Keratinocyte (primary cell): ENCODE results near the gene RBM19. TPM values are rescaled to one million over a fixed set of nuclear protein-coding genes. Genes with fewer than 3 reads are reported as not detected.

ENCODE experiments used
- DNase-seq: peaks from one replicate; pipeline ENCODE4 v3.0.0-alpha.2; 2011; ENCODE audit warnings: low read depth, missing footprints, low spot score
- FAIRE-seq: peaks from 2 replicates; lab custom pipeline; 2011; peaks lifted over from hg19 to GRCh38; lab: Jason Lieb, UNC
- H2AFZ ChIP-seq: 2 replicates; pipeline ENCODE4 v1.6.0; 2012; ENCODE audit warnings: low read length, control low read depth, inconsistent platforms; ENCODE audit not compliant: control insufficient read depth
- H3K27ac ChIP-seq: 2 replicates; pipeline ENCODE4 v1.5.1; 2011; ENCODE audit warnings: low read length; ENCODE audit not compliant: control insufficient read depth, insufficient read depth
- H3K27me3 ChIP-seq: 3 replicates; pipeline ENCODE4 v1.6.0; 2011; ENCODE audit warnings: low read length; ENCODE audit not compliant: control insufficient read depth, insufficient read depth; ENCODE audit errors: extremely low read depth
- H3K36me3 ChIP-seq, 2 experiments: 2 replicates in 1 of 2; 3 replicates in 1 of 2; pipeline ENCODE4 v1.5.1; 2011; ENCODE audit warnings: low read length in 2 of 2, mild to moderate bottlenecking in 1 of 2; ENCODE audit not compliant: control insufficient read depth in 2 of 2, insufficient read depth in 2 of 2; ENCODE audit errors: extremely low read depth in 1 of 2
- H3K4me1 ChIP-seq: 3 replicates; pipeline ENCODE4 v1.5.1; 2011; ENCODE audit warnings: low read length; ENCODE audit not compliant: control insufficient read depth, insufficient read depth; ENCODE audit errors: extremely low read depth
- H3K4me2 ChIP-seq: 3 replicates; pipeline ENCODE4 v1.6.0; 2011; ENCODE audit warnings: low read depth, low read length; ENCODE audit not compliant: control insufficient read depth, insufficient read depth; ENCODE audit errors: extremely low read depth
- H3K4me3 ChIP-seq, 3 experiments: fragments of 200-600 bp in 1 of 3; sonication (generic) in 1 of 3; 2 replicates in 2 of 3; 3 replicates in 1 of 3; pipeline ENCODE4 v1.5.1; 2011 to 2016; ENCODE audit warnings: low read length in 3 of 3, mild to moderate bottlenecking in 3 of 3, control low read depth in 2 of 3, inconsistent platforms in 1 of 3, low read depth in 1 of 3, mixed read lengths in 1 of 3, mixed run types in 1 of 3, moderate library complexity in 1 of 3; ENCODE audit not compliant: control insufficient read depth in 2 of 3, insufficient read depth in 2 of 3; ENCODE audit errors: extremely low read depth in 1 of 3
- H3K79me2 ChIP-seq: 2 replicates; pipeline ENCODE4 v1.6.0; 2012; ENCODE audit warnings: low read length; ENCODE audit not compliant: control insufficient read depth, insufficient read depth
- H3K9ac ChIP-seq: 3 replicates; pipeline ENCODE4 v1.6.0; 2011; ENCODE audit warnings: low read length; ENCODE audit not compliant: control insufficient read depth, insufficient read depth; ENCODE audit errors: extremely low read depth
- H3K9me1 ChIP-seq: 3 replicates; pipeline ENCODE4 v1.6.0; 2011; ENCODE audit warnings: low read length; ENCODE audit not compliant: control insufficient read depth, insufficient read depth; ENCODE audit errors: extremely low read depth
- H3K9me3 ChIP-seq: 2 replicates; pipeline ENCODE4 v1.5.1; 2012; ENCODE audit warnings: low read depth, low read length; ENCODE audit not compliant: control insufficient read depth
- H4K20me1 ChIP-seq: 3 replicates; pipeline ENCODE4 v1.6.0; 2011; ENCODE audit warnings: low read length; ENCODE audit not compliant: control insufficient read depth, insufficient read depth; ENCODE audit errors: extremely low read depth
- EZH2 ChIP-seq: IDR thresholded peaks from one replicate; pipeline ENCODE4 v1.6.1; 2012; ENCODE audit warnings: inconsistent platforms, mild to moderate bottlenecking, low read length, moderate library complexity
- dilution Hi-C: fragments of 300-500 bp; cut with MboI; formaldehyde crosslinking; loops from one replicate; pipeline ENCODE4 v1.7.0; 2020; ENCODE audit warnings: low sequenced_read_pairs; ENCODE audit not compliant: extremely low pct_ligation_motif_present
- polyA plus RNA-seq, 5 experiments: library from polyadenylated mRNA; depleted of rRNA in 3 of 5; stranded (reverse) in 3 of 5; stranded (forward) in 1 of 5; unstranded in 1 of 5; fragments of >200 nt; gene quantifications; 1 replicate in 1 of 5; 2 replicates in 3 of 5; 3 replicates in 1 of 5; pipeline versions ENCODE4 v1.2.1 to v1.2.3, GENCODE V29; 2011 to 2012; ENCODE audit warnings: missing spikeins in 2 of 5, low read depth in 1 of 5, low replicate concordance in 1 of 5
- TF ChIP-seq, protein P1 (sequence below), 3 experiments: IDR thresholded peaks in 1 of 3; conservative IDR thresholded peaks in 1 of 3; optimal IDR thresholded peaks in 1 of 3; 2 replicates in 2 of 3; 3 replicates in 1 of 3; pipeline versions ENCODE3 to v1.5.1; 2011; ENCODE audit warnings: low read length in 3 of 3, mild to moderate bottlenecking in 3 of 3, moderate library complexity in 2 of 3, control low read depth in 1 of 3, inconsistent platforms in 1 of 3; ENCODE audit not compliant: insufficient read depth in 2 of 3; ENCODE audit errors: extremely low read depth in 1 of 3

Gene RBM19
- polyA plus RNA-seq, 1 donor (not counting 4 experiments of a cell fraction or from before 2014, with no cell fraction given), result 14.6 TPM

DNA sequence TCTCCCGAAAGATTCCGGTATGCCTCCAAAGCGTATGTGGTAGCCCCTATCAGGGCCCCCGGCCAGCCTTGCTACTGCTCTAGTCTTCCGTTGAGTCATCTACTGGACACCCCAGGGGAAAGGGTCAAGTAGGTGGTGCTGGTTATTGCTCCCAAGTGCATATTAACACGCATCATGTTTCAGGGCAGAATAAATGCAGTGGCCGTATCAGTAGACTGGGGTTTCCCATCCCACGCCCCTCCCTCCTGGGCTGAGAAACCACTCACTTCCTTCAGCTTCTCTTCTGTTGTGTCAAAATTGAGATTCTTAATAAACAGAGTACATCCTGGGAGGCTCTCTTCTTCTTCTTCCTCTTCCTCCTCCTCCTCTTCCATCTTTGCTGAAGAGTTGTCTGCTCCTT lies 39.3 kb downstream of the RBM19 start:
- dilution Hi-C loops, result no loop called here
- H4K20me1 ChIP-seq, result no peaks in the 10 kb centered on the region
- H3K4me3 ChIP-seq, result no peak overlapping the region
- no peak for TF ChIP-seq EZH2
- TF ChIP-seq, protein P1, sequence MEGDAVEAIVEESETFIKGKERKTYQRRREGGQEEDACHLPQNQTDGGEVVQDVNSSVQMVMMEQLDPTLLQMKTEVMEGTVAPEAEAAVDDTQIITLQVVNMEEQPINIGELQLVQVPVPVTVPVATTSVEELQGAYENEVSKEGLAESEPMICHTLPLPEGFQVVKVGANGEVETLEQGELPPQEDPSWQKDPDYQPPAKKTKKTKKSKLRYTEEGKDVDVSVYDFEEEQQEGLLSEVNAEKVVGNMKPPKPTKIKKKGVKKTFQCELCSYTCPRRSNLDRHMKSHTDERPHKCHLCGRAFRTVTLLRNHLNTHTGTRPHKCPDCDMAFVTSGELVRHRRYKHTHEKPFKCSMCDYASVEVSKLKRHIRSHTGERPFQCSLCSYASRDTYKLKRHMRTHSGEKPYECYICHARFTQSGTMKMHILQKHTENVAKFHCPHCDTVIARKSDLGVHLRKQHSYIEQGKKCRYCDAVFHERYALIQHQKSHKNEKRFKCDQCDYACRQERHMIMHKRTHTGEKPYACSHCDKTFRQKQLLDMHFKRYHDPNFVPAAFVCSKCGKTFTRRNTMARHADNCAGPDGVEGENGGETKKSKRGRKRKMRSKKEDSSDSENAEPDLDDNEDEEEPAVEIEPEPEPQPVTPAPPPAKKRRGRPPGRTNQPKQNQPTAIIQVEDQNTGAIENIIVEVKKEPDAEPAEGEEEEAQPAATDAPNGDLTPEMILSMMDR (optimal IDR thresholded peaks at IDR 0.05 in 1 of 3, IDR thresholded peaks at IDR 0.05 in 1 of 3, conservative IDR thresholded peaks at IDR 0.05 in 1 of 3; ENCODE audit: extremely low read depth in 1 of 3, insufficient read depth in 2 of 3, low read length in 3 of 3), result no peak
- H3K4me1 ChIP-seq, result no peaks in the 10 kb centered on the region
- no peak for FAIRE-seq
- no peak overlapping the region for H3K9ac ChIP-seq
- no peaks in the 10 kb centered on the region for H3K27me3 ChIP-seq
- no peaks in the 10 kb centered on the region for H3K79me2 ChIP-seq
- no peak for DNase-seq
- H3K9me1 ChIP-seq, result no peaks in the 10 kb centered on the region
- no peak overlapping the region for H3K4me2 ChIP-seq
- no peak overlapping the region for H3K27ac ChIP-seq
- no peak overlapping the region for H2AFZ ChIP-seq
- no peaks in the 10 kb centered on the region for H3K9me3 ChIP-seq
- H3K36me3 ChIP-seq, result peaks cover 20 to 27% of the 10 kb centered on the region in 2 experiments

DNA sequence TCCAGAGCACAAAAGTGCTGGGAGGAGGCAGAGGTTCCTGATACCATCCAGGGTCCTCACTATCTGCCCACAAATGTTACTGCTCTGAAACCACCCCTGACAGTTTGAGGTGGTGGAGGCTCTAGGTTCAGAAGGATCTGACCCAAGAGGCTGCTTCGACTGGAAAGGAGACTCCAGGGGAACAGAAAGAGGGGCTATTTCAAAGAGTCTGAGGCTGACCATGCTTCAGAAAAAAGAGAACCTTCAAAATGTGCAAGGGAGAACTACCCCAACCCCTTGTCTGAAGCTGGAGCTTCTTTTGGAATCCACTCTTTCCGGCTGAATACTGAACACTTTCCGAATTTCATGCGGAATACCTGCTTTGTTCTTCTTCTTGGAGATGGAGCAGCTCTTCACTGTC lies 41.8 kb downstream of the RBM19 start:
- no peak for FAIRE-seq
- Histone ChIP-seq H3K79me2 (no peaks in the 10 kb centered on the region), H3K9ac (no peak overlapping the region), H3K9me3 (no peaks in the 10 kb centered on the region), H3K36me3 (peaks cover 17 to 30% of the 10 kb centered on the region in 2 experiments), H3K4me1 (no peaks in the 10 kb centered on the region), H3K27me3 (no peaks in the 10 kb centered on the region), H3K4me2 (no peak overlapping the region), H2AFZ (no peak overlapping the region), H3K9me1 (no peaks in the 10 kb centered on the region), H3K4me3 (no peak overlapping the region), H3K27ac (no peak overlapping the region), H4K20me1 (no peaks in the 10 kb centered on the region)
- TF ChIP-seq EZH2, result no peak
- TF ChIP-seq, protein P1 (optimal IDR thresholded peaks at IDR 0.05 in 1 of 3, IDR thresholded peaks at IDR 0.05 in 1 of 3, conservative IDR thresholded peaks at IDR 0.05 in 1 of 3; ENCODE audit: extremely low read depth in 1 of 3, insufficient read depth in 2 of 3, low read length in 3 of 3), result no peak
- no peak for DNase-seq
- dilution Hi-C loops, result no loop called here
